ENCODE results near the gene ARHGAP18. TPM values are rescaled to one million over a fixed set of nuclear protein-coding genes. Genes with fewer than 3 reads are reported as not detected.

The ARHGAP18 gene
- total RNA-seq, 1 donor: 47.1 TPM

- no peak for TF ChIP-seq CTCF (IDR thresholded peaks at IDR 0.05; ENCODE audit: insufficient read depth, low read depth, low read length)
- DNase-seq (ENCODE audit: low read depth): no peak
- no peak overlapping the region for H3K4me3 ChIP-seq (ENCODE audit: low read depth, low read length)
Measured at GRCh38 chr6:129603741-129604140, 106.2 kb downstream of the ARHGAP18 start.

- DNase-seq (ENCODE audit: low read depth): no peak
- no peak for TF ChIP-seq CTCF (IDR thresholded peaks at IDR 0.05; ENCODE audit: insufficient read depth, low read depth, low read length)
- no peak overlapping the region for H3K4me3 ChIP-seq (ENCODE audit: low read depth, low read length)
Measured at GRCh38 chr6:129601323-129601722, 108.7 kb downstream of the ARHGAP18 start.

GRCh38 chr6:129599467-129599866 lies 110.5 kb downstream of the ARHGAP18 start:
- no peak for TF ChIP-seq CTCF (IDR thresholded peaks at IDR 0.05; ENCODE audit: insufficient read depth, low read depth, low read length)
- no peak for DNase-seq (ENCODE audit: low read depth)
- H3K4me3 ChIP-seq (ENCODE audit: low read depth, low read length): no peak overlapping the region

GRCh38 chr6:129598244-129599187 lies 111.5 kb downstream of the ARHGAP18 start:
- peak; percentile 82 for DNase-seq (ENCODE audit: low read depth)
- H3K4me3 ChIP-seq (ENCODE audit: low read depth, low read length): no peak overlapping the region
- TF ChIP-seq CTCF (IDR thresholded peaks at IDR 0.05; ENCODE audit: insufficient read depth, low read depth, low read length): peak; percentile 71

- H3K4me3 ChIP-seq (ENCODE audit: low read depth, low read length): no peak overlapping the region
- no peak for TF ChIP-seq CTCF (IDR thresholded peaks at IDR 0.05; ENCODE audit: insufficient read depth, low read depth, low read length)
- DNase-seq (ENCODE audit: low read depth): no peak
Measured at GRCh38 chr6:129597023-129597713, 112.8 kb downstream of the ARHGAP18 start.

GRCh38 chr6:129596522-129596921 lies 113.5 kb downstream of the ARHGAP18 start:
- no peak overlapping the region for H3K4me3 ChIP-seq (ENCODE audit: low read depth, low read length)
- TF ChIP-seq CTCF (IDR thresholded peaks at IDR 0.05; ENCODE audit: insufficient read depth, low read depth, low read length): no peak
- DNase-seq (ENCODE audit: low read depth): no peak

Data from fibroblast of villous mesenchyme (primary cell).